ENCODE results near the gene SCP2. TPM values are rescaled to one million over a fixed set of nuclear protein-coding genes. Genes with fewer than 3 reads are reported as not detected.

SCP2 gene
- total RNA-seq, 1 donor from 2014 or later: 89.8 TPM

DNA sequence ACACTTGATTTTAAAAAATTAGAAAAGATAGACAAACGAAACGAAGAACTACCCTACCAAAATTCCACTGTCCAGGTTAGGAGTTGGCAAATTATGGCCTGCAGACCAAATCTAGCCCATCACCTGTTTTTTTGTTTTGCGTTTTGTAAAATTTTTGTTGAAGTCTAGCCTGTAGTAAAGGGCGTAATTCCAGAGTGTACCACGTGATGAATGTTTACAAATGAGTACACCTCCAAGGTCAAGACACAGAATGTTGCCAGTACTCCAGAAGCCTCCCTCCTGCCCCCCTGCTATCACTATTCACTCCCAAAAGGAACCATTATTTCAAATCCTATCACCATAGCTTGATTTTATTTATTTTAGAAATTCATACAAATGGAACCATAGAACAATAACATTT, 117.8 kb downstream of the SCP2 start:
- TF ChIP-seq, protein P1, sequence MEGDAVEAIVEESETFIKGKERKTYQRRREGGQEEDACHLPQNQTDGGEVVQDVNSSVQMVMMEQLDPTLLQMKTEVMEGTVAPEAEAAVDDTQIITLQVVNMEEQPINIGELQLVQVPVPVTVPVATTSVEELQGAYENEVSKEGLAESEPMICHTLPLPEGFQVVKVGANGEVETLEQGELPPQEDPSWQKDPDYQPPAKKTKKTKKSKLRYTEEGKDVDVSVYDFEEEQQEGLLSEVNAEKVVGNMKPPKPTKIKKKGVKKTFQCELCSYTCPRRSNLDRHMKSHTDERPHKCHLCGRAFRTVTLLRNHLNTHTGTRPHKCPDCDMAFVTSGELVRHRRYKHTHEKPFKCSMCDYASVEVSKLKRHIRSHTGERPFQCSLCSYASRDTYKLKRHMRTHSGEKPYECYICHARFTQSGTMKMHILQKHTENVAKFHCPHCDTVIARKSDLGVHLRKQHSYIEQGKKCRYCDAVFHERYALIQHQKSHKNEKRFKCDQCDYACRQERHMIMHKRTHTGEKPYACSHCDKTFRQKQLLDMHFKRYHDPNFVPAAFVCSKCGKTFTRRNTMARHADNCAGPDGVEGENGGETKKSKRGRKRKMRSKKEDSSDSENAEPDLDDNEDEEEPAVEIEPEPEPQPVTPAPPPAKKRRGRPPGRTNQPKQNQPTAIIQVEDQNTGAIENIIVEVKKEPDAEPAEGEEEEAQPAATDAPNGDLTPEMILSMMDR (IDR thresholded peaks at IDR 0.05; ENCODE audit: insufficient read depth, low read depth, low read length): no peak
- no peak for TF ChIP-seq EZH2 (IDR thresholded peaks at IDR 0.05; ENCODE audit: insufficient read depth, low read length)
- no peak overlapping the region for H3K27ac ChIP-seq (ENCODE audit: low read depth, low read length)
- no peaks in the 10 kb centered on the region for H3K79me2 ChIP-seq (ENCODE audit: insufficient read depth, low read length)
- peaks cover 4% of the 10 kb centered on the region for H3K36me3 ChIP-seq (ENCODE audit: insufficient read depth, low read length)
- no peak overlapping the region for H3K4me3 Mint-ChIP-seq (ENCODE audit: unreplicated experiment)
- H3K4me1 Mint-ChIP-seq (ENCODE audit: low read depth, unreplicated experiment): peaks cover 26% of the 10 kb centered on the region
- FAIRE-seq: no peak
- no peak overlapping the region for H3K27ac Mint-ChIP-seq (ENCODE audit: unreplicated experiment)
- no peaks in the 10 kb centered on the region for H4K20me1 ChIP-seq (ENCODE audit: insufficient read depth, low read length)
- H3K36me3 Mint-ChIP-seq (ENCODE audit: low read depth, unreplicated experiment): peaks cover 9% of the 10 kb centered on the region
- H3K9ac ChIP-seq (ENCODE audit: low read length): no peak overlapping the region
- no peaks in the 10 kb centered on the region for H3K9me3 ChIP-seq (ENCODE audit: insufficient read depth, low read depth, low read length)
- H3K27me3 ChIP-seq (ENCODE audit: insufficient read depth, low read length): no peaks in the 10 kb centered on the region
- no peak overlapping the region for H2AFZ ChIP-seq (ENCODE audit: low read depth, low read length)
- no peak overlapping the region for H3K4me3 ChIP-seq (ENCODE audit: insufficient read depth, low read depth, low read length)
- no peak for DNase-seq (ENCODE audit: low read depth)
- no peaks in the 10 kb centered on the region for H3K27me3 Mint-ChIP-seq (ENCODE audit: low read depth, unreplicated experiment)
- no peak overlapping the region for H3K4me2 ChIP-seq (ENCODE audit: low read length)
- peaks cover 35% of the 10 kb centered on the region for H3K4me1 ChIP-seq (ENCODE audit: insufficient read depth, low read length)
- no peaks in the 10 kb centered on the region for H3K9me3 Mint-ChIP-seq (ENCODE audit: unreplicated experiment)

DNA sequence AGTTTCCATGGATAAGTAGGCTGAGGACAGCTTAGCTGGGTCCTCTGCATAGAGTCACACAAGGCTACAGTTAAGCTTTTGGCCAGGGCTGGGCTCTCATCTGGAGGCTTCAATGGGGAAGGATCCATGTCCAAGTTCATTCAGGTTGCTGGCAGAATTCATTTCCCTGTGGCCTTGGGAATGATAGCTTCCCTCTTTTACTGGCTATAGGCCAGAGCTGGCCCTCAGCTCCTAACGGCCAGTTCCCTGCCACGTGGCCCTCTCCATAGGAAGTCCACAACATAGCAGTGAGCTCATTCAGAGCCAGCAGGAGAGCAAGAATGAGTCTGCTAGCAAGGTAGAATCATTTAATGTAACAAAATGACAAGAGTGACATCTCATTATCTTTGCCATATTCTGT, 119.9 kb downstream of the SCP2 start:
- H3K9ac ChIP-seq (ENCODE audit: low read length): peak overlapping the region; percentile 63
- FAIRE-seq: no peak
- H3K4me2 ChIP-seq (ENCODE audit: low read length): peak overlapping the region; percentile 72
- Mint-ChIP-seq H3K4me3 (ENCODE audit: unreplicated experiment) (no peak overlapping the region), H3K27me3 (ENCODE audit: low read depth, unreplicated experiment) (no peaks in the 10 kb centered on the region), H3K36me3 (ENCODE audit: low read depth, unreplicated experiment) (peaks cover 2% of the 10 kb centered on the region), H3K4me1 (ENCODE audit: low read depth, unreplicated experiment) (peaks cover 28% of the 10 kb centered on the region), H3K27ac (ENCODE audit: unreplicated experiment) (no peak overlapping the region), H3K9me3 (ENCODE audit: unreplicated experiment) (no peaks in the 10 kb centered on the region)
- DNase-seq (ENCODE audit: low read depth): peak; percentile 73
- H3K4me3 ChIP-seq (ENCODE audit: insufficient read depth, low read depth, low read length): no peak overlapping the region
- peak overlapping the region; percentile 85 for H3K27ac ChIP-seq (ENCODE audit: low read depth, low read length)
- H2AFZ ChIP-seq (ENCODE audit: low read depth, low read length): peak overlapping the region; percentile 18
- H3K4me1 ChIP-seq (ENCODE audit: insufficient read depth, low read length): peaks cover 38% of the 10 kb centered on the region
- no peaks in the 10 kb centered on the region for H3K36me3 ChIP-seq (ENCODE audit: insufficient read depth, low read length)
- no peaks in the 10 kb centered on the region for H3K79me2 ChIP-seq (ENCODE audit: insufficient read depth, low read length)
- no peaks in the 10 kb centered on the region for H3K9me3 ChIP-seq (ENCODE audit: insufficient read depth, low read depth, low read length)
- no peaks in the 10 kb centered on the region for H3K27me3 ChIP-seq (ENCODE audit: insufficient read depth, low read length)
- no peaks in the 10 kb centered on the region for H4K20me1 ChIP-seq (ENCODE audit: insufficient read depth, low read length)
- TF ChIP-seq EZH2 (IDR thresholded peaks at IDR 0.05; ENCODE audit: insufficient read depth, low read length): no peak
- TF ChIP-seq, protein P1 (IDR thresholded peaks at IDR 0.05; ENCODE audit: insufficient read depth, low read depth, low read length): no peak

All from astrocyte (in vitro differentiated cells and primary cell).